KMS-11 (cell line): ENCODE data around the gene CYB5R2.

ENCODE experiments used
- H2AFZ ChIP-seq: fragments of 200-600 bp; sonication (generic); 2 replicates; pipeline ENCODE4 v1.6.1; 2016; ENCODE audit warnings: antibody characterized with exemption, mixed run types, low read depth
- H3K27ac ChIP-seq: fragments of 200-600 bp; sonication (generic); 2 replicates; pipeline ENCODE4 v1.6.1; 2016; ENCODE audit warnings: mild to moderate bottlenecking, mixed run types
- H3K27me3 ChIP-seq: fragments of 200-600 bp; sonication (generic); 2 replicates; pipeline ENCODE4 v1.6.1; 2017; ENCODE audit warnings: mild to moderate bottlenecking, low read depth, mixed run types, moderate library complexity; ENCODE audit not compliant: insufficient read depth
- H3K36me3 ChIP-seq: fragments of 200-600 bp; sonication (generic); 2 replicates; pipeline ENCODE4 v1.6.1; 2017; ENCODE audit warnings: mild to moderate bottlenecking, mixed run types; ENCODE audit not compliant: insufficient read depth
- H3K4me1 ChIP-seq: fragments of 200-600 bp; sonication (generic); 2 replicates; pipeline ENCODE4 v1.6.1; 2016; ENCODE audit warnings: mild to moderate bottlenecking, low read depth, mixed run types; ENCODE audit not compliant: poor library complexity, severe bottlenecking
- H3K4me2 ChIP-seq: fragments of 200-600 bp; sonication (generic); 2 replicates; pipeline ENCODE4 v1.7.0; 2016; ENCODE audit warnings: mild to moderate bottlenecking, mixed run types
- H3K4me3 ChIP-seq: fragments of 200-600 bp; sonication (generic); IDR thresholded peaks from 2 replicates; pipeline ENCODE4 v1.6.1; 2017; ENCODE audit warnings: low read depth, low read length, mixed read lengths; ENCODE audit not compliant: insufficient read depth
- H3K79me2 ChIP-seq: fragments of 200-600 bp; sonication (generic); 2 replicates; pipeline ENCODE4 v1.6.1; 2016; ENCODE audit warnings: low read depth, mixed run types; ENCODE audit not compliant: insufficient read depth
- H3K9ac ChIP-seq: fragments of 200-600 bp; sonication (generic); 2 replicates; pipeline ENCODE4 v1.6.1; 2016; ENCODE audit warnings: mild to moderate bottlenecking, mixed run types
- H4K20me1 ChIP-seq: fragments of 200-600 bp; sonication (generic); 2 replicates; pipeline ENCODE4 v1.6.1; 2016; ENCODE audit warnings: mild to moderate bottlenecking, mixed run types; ENCODE audit not compliant: insufficient read depth
- TF ChIP-seq, protein P1 (sequence below): fragments of 200-600 bp; sonication (generic); conservative IDR thresholded peaks from 2 replicates; pipeline ENCODE4 v1.6.1; 2017; ENCODE audit warnings: low read depth, mild to moderate bottlenecking, antibody characterized with exemption, low read length, moderate library complexity, mixed read lengths

CYB5R2 gene

DNA sequence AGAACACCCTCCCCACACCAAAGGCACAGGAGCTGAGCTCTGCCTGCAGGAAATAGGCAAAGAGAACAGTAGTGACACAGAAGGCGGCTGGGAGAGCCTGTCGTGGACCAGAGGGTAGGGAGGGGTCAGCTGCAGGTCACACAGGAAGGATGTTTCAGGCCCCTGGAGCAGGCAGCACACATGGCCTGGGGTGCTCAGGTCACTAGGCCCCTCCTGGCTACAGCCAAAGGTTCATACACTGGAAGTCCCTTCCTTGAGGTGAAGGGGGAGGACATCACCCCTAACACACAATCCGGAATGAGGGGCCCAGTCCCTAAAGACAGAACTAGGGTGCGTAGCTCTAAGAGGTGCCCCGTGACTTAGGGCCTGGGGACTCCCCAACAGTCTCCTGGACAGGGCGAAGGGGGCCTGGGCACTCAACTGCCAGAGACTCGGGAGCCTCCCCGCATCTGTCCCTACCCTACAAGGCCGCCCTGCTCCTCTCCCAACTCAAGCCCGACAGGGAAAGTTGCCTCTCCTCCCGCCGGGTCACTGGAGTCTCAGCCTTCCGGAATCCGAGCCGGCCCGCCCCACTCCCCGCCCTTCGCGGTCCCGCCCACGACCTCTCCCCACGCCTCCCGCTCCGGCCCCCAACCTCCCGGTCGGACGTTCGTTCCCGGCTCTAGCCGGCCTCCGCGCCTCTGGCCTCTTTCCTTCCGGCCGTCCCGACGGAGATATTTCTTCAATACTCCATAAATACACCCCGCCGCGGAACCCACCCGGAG, at the start of gene CYB5R2:
CYB5R2 (minus strand) TSS at position 541 of the 764 bp plus-strand sequence. CDS start 675 bp downstream, outside the sequence.
- Histone ChIP-seq H3K4me2 (no peak within 1 kb of the TSS), H4K20me1 (no peaks in the 10 kb centered on the region), H3K36me3 (no peaks in the 10 kb centered on the region), H3K27me3 (no peaks in the 10 kb centered on the region), H3K79me2 (no peaks in the 10 kb centered on the region), H3K4me1 (peaks cover 21% of the 10 kb centered on the region), H3K27ac (no peak within 1 kb of the TSS), H3K4me3 (no peak within 1 kb of the TSS), H2AFZ (peak within 1 kb of the TSS; percentile 26; the same call in 1 of the 2 replicates), H3K9ac (no peak within 1 kb of the TSS)
- TF ChIP-seq, protein P1, sequence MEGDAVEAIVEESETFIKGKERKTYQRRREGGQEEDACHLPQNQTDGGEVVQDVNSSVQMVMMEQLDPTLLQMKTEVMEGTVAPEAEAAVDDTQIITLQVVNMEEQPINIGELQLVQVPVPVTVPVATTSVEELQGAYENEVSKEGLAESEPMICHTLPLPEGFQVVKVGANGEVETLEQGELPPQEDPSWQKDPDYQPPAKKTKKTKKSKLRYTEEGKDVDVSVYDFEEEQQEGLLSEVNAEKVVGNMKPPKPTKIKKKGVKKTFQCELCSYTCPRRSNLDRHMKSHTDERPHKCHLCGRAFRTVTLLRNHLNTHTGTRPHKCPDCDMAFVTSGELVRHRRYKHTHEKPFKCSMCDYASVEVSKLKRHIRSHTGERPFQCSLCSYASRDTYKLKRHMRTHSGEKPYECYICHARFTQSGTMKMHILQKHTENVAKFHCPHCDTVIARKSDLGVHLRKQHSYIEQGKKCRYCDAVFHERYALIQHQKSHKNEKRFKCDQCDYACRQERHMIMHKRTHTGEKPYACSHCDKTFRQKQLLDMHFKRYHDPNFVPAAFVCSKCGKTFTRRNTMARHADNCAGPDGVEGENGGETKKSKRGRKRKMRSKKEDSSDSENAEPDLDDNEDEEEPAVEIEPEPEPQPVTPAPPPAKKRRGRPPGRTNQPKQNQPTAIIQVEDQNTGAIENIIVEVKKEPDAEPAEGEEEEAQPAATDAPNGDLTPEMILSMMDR, result no peak

GRCh38 chr11:7714786-7715185, 41.5 kb upstream of the CYB5R2 start:
- no peaks in the 10 kb centered on the region for H4K20me1 ChIP-seq
- TF ChIP-seq, protein P1, result no peak
- no peak overlapping the region for H3K4me2 ChIP-seq
- no peak overlapping the region for H3K4me3 ChIP-seq
- no peaks in the 10 kb centered on the region for H3K27me3 ChIP-seq
- H3K9ac ChIP-seq, result no peak overlapping the region
- H3K4me1 ChIP-seq, result no peaks in the 10 kb centered on the region
- no peaks in the 10 kb centered on the region for H3K36me3 ChIP-seq
- no peak overlapping the region for H2AFZ ChIP-seq
- H3K27ac ChIP-seq, result no peak overlapping the region
- H3K79me2 ChIP-seq, result no peaks in the 10 kb centered on the region

DNA sequence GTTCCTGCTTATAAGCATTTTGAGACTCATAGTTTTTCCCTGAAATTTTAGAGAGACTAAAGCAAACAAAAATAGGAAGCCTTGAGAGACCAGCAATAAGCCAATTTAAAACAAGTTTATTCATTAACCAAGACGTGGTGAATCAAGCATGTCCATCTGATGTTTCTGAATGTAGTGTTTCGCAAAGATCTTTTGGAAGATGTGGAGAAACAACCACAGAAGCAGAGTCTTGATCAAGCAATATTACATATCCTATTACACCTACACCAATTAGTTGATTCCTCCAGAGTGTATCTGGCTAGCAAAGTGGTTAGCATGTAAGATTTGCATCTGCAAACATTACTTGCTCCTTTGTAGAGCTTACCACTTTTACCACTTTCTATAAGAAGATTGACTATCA, 33.1 kb upstream of the CYB5R2 start, which contains the start of gene OVCH2:
OVCH2 (minus strand) TSS at position 101 of the 400 bp plus-strand sequence; CDS start at position 18, 83 bp downstream.
- Histone ChIP-seq H3K27me3 (no peaks in the 10 kb centered on the region), H3K4me2 (no peak within 1 kb of the TSS), H3K4me1 (no peaks in the 10 kb centered on the region), H3K36me3 (no peaks in the 10 kb centered on the region), H3K79me2 (no peaks in the 10 kb centered on the region), H3K9ac (no peak within 1 kb of the TSS), H4K20me1 (no peaks in the 10 kb centered on the region), H3K4me3 (no peak within 1 kb of the TSS), H2AFZ (no peak within 1 kb of the TSS), H3K27ac (no peak within 1 kb of the TSS)
- TF ChIP-seq, protein P1, result no peak

- TF ChIP-seq, protein P1, result no peak
- Histone ChIP-seq H3K9ac (no peak overlapping the region), H3K27me3 (no peaks in the 10 kb centered on the region), H2AFZ (no peak overlapping the region), H3K79me2 (no peaks in the 10 kb centered on the region), H4K20me1 (no peaks in the 10 kb centered on the region), H3K27ac (no peak overlapping the region), H3K4me3 (no peak overlapping the region), H3K4me2 (no peak overlapping the region), H3K36me3 (no peaks in the 10 kb centered on the region), H3K4me1 (no peaks in the 10 kb centered on the region)
Observed at GRCh38 chr11:7703740-7704139, 30.4 kb upstream of the CYB5R2 start.
